ENCODE measurements around the gene LRPAP1.
"Not testable (repeated sequence)": the region's sequence is repeated elsewhere in the genome, so short reads cannot be mapped to it uniquely, and the experiment has no call there.

GRCh38 chr4:3577208-3577892 is 45.1 kb upstream of the LRPAP1 start:
- TF ChIP-seq POLR2AphosphoS5 (IDR thresholded peaks at IDR 0.05; ENCODE audit: insufficient read depth, low read depth, low read length); POLR2A (IDR thresholded peaks at IDR 0.05; ENCODE audit: low read depth, low read length): not testable (repeated sequence)
